ENCODE results near the gene MICOS13.
A peak's percentile ranks its signal among the peaks of the same experiment; 100 is the strongest.

Gene MICOS13

DNA sequence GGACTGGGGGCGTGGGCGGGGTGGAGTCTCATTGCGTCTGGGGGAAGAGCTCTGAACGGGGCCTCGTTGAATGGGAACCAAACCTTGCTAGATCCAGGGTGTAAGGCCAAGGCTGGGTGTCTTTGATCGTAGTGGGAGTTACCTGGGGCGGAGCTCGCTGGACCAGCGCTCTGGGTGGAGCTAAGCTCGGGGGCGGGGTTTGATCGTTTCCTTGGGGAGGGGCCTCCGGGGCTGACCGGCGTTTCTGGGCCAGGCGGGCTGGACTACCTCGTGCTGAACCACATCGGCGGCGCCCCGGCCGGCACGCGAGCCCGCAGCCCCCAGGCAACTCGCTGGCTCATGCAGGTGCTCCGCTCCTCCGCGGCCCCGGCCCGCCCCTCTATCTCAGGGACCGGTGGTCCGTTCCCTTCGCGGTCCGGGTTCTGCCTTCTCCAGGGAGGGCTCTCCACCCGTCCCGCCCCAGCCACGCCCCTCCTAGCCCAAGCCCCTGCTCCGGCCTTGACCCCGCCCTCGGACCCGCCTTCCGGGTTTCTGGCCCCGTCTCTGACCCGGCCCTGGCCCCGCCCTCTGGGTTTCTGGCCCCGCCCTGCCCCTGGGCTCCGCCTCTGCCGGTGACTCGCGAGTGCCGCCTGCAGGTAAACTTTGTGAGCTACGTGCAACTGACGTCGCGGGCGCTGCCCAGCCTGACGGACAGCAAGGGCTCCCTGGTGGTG lies 6.5 kb upstream of the MICOS13 start:
- Histone ChIP-seq H3K36me3 (ENCODE audit: control insufficient read depth, low read length) (peaks cover 16% of the 10 kb centered on the region), H3K79me2 (ENCODE audit: control insufficient read depth, low read length) (peaks cover 18% of the 10 kb centered on the region), H3K4me1 (ENCODE audit: control insufficient read depth, low read length) (peaks cover 18% of the 10 kb centered on the region), H3K27ac (ENCODE audit: low read depth, low read length) (peak overlapping the region; percentile 40), H3K27me3 (ENCODE audit: control insufficient read depth, low read length) (no peaks in the 10 kb centered on the region), H3K9me2 (replicated peaks; ENCODE audit: control insufficient read depth, low read length) (no peaks in the 10 kb centered on the region), H3F3A (ENCODE audit: control insufficient read depth, insufficient read depth) (peaks cover 5% of the 10 kb centered on the region), H3K9me3 (ENCODE audit: control insufficient read depth, insufficient read depth, low read length) (no peaks in the 10 kb centered on the region), H4K20me1 (ENCODE audit: control insufficient read depth, insufficient read depth, low read depth, low read length) (peaks cover 1% of the 10 kb centered on the region), H3K4me2 (ENCODE audit: low read length) (peak overlapping the region; percentile 86), H3K4me3 (ENCODE audit: low read length) (peak overlapping the region; percentile 82)
- TF ChIP-seq, protein P1, sequence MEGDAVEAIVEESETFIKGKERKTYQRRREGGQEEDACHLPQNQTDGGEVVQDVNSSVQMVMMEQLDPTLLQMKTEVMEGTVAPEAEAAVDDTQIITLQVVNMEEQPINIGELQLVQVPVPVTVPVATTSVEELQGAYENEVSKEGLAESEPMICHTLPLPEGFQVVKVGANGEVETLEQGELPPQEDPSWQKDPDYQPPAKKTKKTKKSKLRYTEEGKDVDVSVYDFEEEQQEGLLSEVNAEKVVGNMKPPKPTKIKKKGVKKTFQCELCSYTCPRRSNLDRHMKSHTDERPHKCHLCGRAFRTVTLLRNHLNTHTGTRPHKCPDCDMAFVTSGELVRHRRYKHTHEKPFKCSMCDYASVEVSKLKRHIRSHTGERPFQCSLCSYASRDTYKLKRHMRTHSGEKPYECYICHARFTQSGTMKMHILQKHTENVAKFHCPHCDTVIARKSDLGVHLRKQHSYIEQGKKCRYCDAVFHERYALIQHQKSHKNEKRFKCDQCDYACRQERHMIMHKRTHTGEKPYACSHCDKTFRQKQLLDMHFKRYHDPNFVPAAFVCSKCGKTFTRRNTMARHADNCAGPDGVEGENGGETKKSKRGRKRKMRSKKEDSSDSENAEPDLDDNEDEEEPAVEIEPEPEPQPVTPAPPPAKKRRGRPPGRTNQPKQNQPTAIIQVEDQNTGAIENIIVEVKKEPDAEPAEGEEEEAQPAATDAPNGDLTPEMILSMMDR (IDR thresholded peaks at IDR 0.05; ENCODE audit: low read depth, low read length, poor library complexity, severe bottlenecking) = peak; percentile 83
- TF ChIP-seq EZH2phosphoT487 (IDR thresholded peaks at IDR 0.05; ENCODE audit: borderline replicate concordance, low read length) = no peak

GRCh38 chr19:5686326-5686646 lies 6.0 kb upstream of the MICOS13 start:
- Histone ChIP-seq H3K4me2 (ENCODE audit: low read length) (peak overlapping the region; percentile 86), H3K79me2 (ENCODE audit: control insufficient read depth, low read length) (peaks cover 13% of the 10 kb centered on the region), H3K4me1 (ENCODE audit: control insufficient read depth, low read length) (peaks cover 17% of the 10 kb centered on the region), H3K9me2 (replicated peaks; ENCODE audit: control insufficient read depth, low read length) (no peaks in the 10 kb centered on the region), H3K36me3 (ENCODE audit: control insufficient read depth, low read length) (peaks cover 11% of the 10 kb centered on the region), H3F3A (ENCODE audit: control insufficient read depth, insufficient read depth) (peaks cover 5% of the 10 kb centered on the region), H3K4me3 (ENCODE audit: low read length) (peak overlapping the region; percentile 82), H4K20me1 (ENCODE audit: control insufficient read depth, insufficient read depth, low read depth, low read length) (no peaks in the 10 kb centered on the region), H3K9me3 (ENCODE audit: control insufficient read depth, insufficient read depth, low read length) (no peaks in the 10 kb centered on the region), H3K27me3 (ENCODE audit: control insufficient read depth, low read length) (0 out of 2 replicates have a peak, but pooled peaks cover 2% of the 10 kb centered on the region), H3K27ac (ENCODE audit: low read depth, low read length) (peak overlapping the region; percentile 40; the same call in 1 of the 2 replicates)
- TF ChIP-seq, protein P1 (IDR thresholded peaks at IDR 0.05; ENCODE audit: low read depth, low read length, poor library complexity, severe bottlenecking) = no peak
- no peak for TF ChIP-seq EZH2phosphoT487 (IDR thresholded peaks at IDR 0.05; ENCODE audit: borderline replicate concordance, low read length)

GRCh38 chr19:5684694-5685430 lies 4.5 kb upstream of the MICOS13 start:
- Histone ChIP-seq H3K27me3 (ENCODE audit: control insufficient read depth, low read length) (0 out of 2 replicates have a peak, but pooled peaks cover 2% of the 10 kb centered on the region), H3K36me3 (ENCODE audit: control insufficient read depth, low read length) (no peaks in the 10 kb centered on the region; the same call in 1 of the 2 replicates), H4K20me1 (ENCODE audit: control insufficient read depth, insufficient read depth, low read depth, low read length) (no peaks in the 10 kb centered on the region), H3K4me1 (ENCODE audit: control insufficient read depth, low read length) (peaks cover 21% of the 10 kb centered on the region), H3K9me2 (replicated peaks; ENCODE audit: control insufficient read depth, low read length) (no peaks in the 10 kb centered on the region), H3F3A (ENCODE audit: control insufficient read depth, insufficient read depth) (peaks cover 5% of the 10 kb centered on the region), H3K4me2 (ENCODE audit: low read length) (no peak overlapping the region), H3K27ac (ENCODE audit: low read depth, low read length) (no peak overlapping the region), H3K9me3 (ENCODE audit: control insufficient read depth, insufficient read depth, low read length) (no peaks in the 10 kb centered on the region), H3K4me3 (ENCODE audit: low read length) (no peak overlapping the region), H3K79me2 (ENCODE audit: control insufficient read depth, low read length) (peaks cover 3% of the 10 kb centered on the region)
- no peak for TF ChIP-seq EZH2phosphoT487 (IDR thresholded peaks at IDR 0.05; ENCODE audit: borderline replicate concordance, low read length)
- TF ChIP-seq, protein P1 (IDR thresholded peaks at IDR 0.05; ENCODE audit: low read depth, low read length, poor library complexity, severe bottlenecking) = no peak
